Activated CD4-positive, alpha-beta memory T cell treated with anti-CD3 and anti-CD28 coated beads for 36 hours (primary cell): ENCODE results near the gene PKD2. TPM values are rescaled to one million over a fixed set of nuclear protein-coding genes. Genes with fewer than 3 reads are reported as not detected.

Source experiments
- CTCF ChIA-PET: fragments of 350-600 bp; sonication (Branson Sonifier 250); formaldehyde crosslinking; loops from one replicate; lab custom pipeline; 2021; ENCODE audit warnings: antibody characterized with exemption, inconsistent platforms; lab: Charles Lee
- POLR2A ChIA-PET: fragments of 350-600 bp; sonication (Branson Sonifier 250); formaldehyde crosslinking; loops from one replicate; lab custom pipeline; 2021; ENCODE audit warnings: antibody characterized with exemption; lab: Charles Lee
- DNase-seq: peaks from one replicate; pipeline ENCODE4 v3.0.0-alpha.2; 2020
- H3K27ac Mint-ChIP-seq: one replicate; pipeline ENCODE4 v1.8.0; 2021; ENCODE audit warnings: mixed read lengths
- H3K27me3 Mint-ChIP-seq: one replicate; pipeline ENCODE4 v1.8.0; 2021; ENCODE audit warnings: mixed read lengths
- H3K36me3 Mint-ChIP-seq: one replicate; pipeline ENCODE4 v1.8.0; 2021; ENCODE audit warnings: mixed read lengths
- H3K4me1 Mint-ChIP-seq: one replicate; pipeline ENCODE4 v1.8.0; 2021; ENCODE audit warnings: low read depth, mixed read lengths
- H3K4me3 Mint-ChIP-seq: one replicate; pipeline ENCODE4 v1.8.0; 2021; ENCODE audit warnings: mild to moderate bottlenecking, mixed read lengths
- H3K9me3 Mint-ChIP-seq: one replicate; pipeline ENCODE4 v1.8.0; 2021; ENCODE audit warnings: mixed read lengths
- intact Hi-C: fragments of 100-400 bp; cut with micrococcal nuclease; formaldehyde crosslinking; loops from one replicate; pipeline ENCODE4 v1.15.1; 2023
- total RNA-seq, 2 experiments: library from RNA; stranded (reverse); gene quantifications; one replicate each; pipeline ENCODE4 v1.2.3, GENCODE V29; 2021

The PKD2 gene
- total RNA-seq, 2 experiments from 2014 or later: 4.0 to 4.2 TPM

- Mint-ChIP-seq H3K9me3 (no peaks in the 10 kb centered on the region), H3K27ac (no peak overlapping the region), H3K36me3 (no peaks in the 10 kb centered on the region), H3K4me1 (no peaks in the 10 kb centered on the region), H3K27me3 (peaks cover 2% of the 10 kb centered on the region), H3K4me3 (no peak overlapping the region)
- intact Hi-C loops: no loop called here
- no peak for DNase-seq
- POLR2A ChIA-PET: no interaction called here
- CTCF ChIA-PET: no interaction called here
Observed at GRCh38 chr4:88087004-88087403, 79.6 kb downstream of the PKD2 start.

GRCh38 chr4:88090898-88091297, 83.5 kb downstream of the PKD2 start:
- H3K9me3 Mint-ChIP-seq: no peaks in the 10 kb centered on the region
- no peaks in the 10 kb centered on the region for H3K4me1 Mint-ChIP-seq
- no peak for DNase-seq
- H3K36me3 Mint-ChIP-seq: no peaks in the 10 kb centered on the region
- H3K4me3 Mint-ChIP-seq: no peak overlapping the region
- H3K27ac Mint-ChIP-seq: no peak overlapping the region
- POLR2A ChIA-PET: no interaction called here
- intact Hi-C loops: no loop called here
- CTCF ChIA-PET: no interaction called here
- H3K27me3 Mint-ChIP-seq: peaks cover 2% of the 10 kb centered on the region

- DNase-seq: no peak
- no peaks in the 10 kb centered on the region for H3K9me3 Mint-ChIP-seq
- H3K27ac Mint-ChIP-seq: no peak overlapping the region
- no peaks in the 10 kb centered on the region for H3K4me1 Mint-ChIP-seq
- H3K4me3 Mint-ChIP-seq: no peak overlapping the region
- POLR2A ChIA-PET: no interaction called here
- H3K36me3 Mint-ChIP-seq: no peaks in the 10 kb centered on the region
- H3K27me3 Mint-ChIP-seq: peaks cover 2% of the 10 kb centered on the region
- CTCF ChIA-PET: no interaction called here
- intact Hi-C loops: no loop called here
Observed at GRCh38 chr4:88091378-88091777, 83.9 kb downstream of the PKD2 start.

- ChIA-PET CTCF (no interaction called here), POLR2A (no interaction called here)
- no peak for DNase-seq
Observed at GRCh38 chr4:88093874-88094273, 86.4 kb downstream of the PKD2 start.

GRCh38 chr4:88097301-88097700, 89.9 kb downstream of the PKD2 start:
- CTCF ChIA-PET: no interaction called here
- intact Hi-C loops: no loop called here
- no peaks in the 10 kb centered on the region for H3K27me3 Mint-ChIP-seq
- no peaks in the 10 kb centered on the region for H3K9me3 Mint-ChIP-seq
- H3K4me1 Mint-ChIP-seq: no peaks in the 10 kb centered on the region
- POLR2A ChIA-PET: no interaction called here
- no peak overlapping the region for H3K27ac Mint-ChIP-seq
- H3K36me3 Mint-ChIP-seq: no peaks in the 10 kb centered on the region
- H3K4me3 Mint-ChIP-seq: no peak overlapping the region
- no peak for DNase-seq

More at GRCh38 chr4:88093874-88094273, 86.4 kb downstream of the PKD2 start:
- no peaks in the 10 kb centered on the region for H3K27me3 Mint-ChIP-seq
- H3K4me3 Mint-ChIP-seq: no peak overlapping the region
- intact Hi-C loops: no loop called here
- no peaks in the 10 kb centered on the region for H3K4me1 Mint-ChIP-seq
- no peak overlapping the region for H3K27ac Mint-ChIP-seq
- H3K36me3 Mint-ChIP-seq: no peaks in the 10 kb centered on the region
- no peaks in the 10 kb centered on the region for H3K9me3 Mint-ChIP-seq

- intact Hi-C loops: no loop called here
- POLR2A ChIA-PET: no interaction called here
Observed at GRCh38 chr4:88097781-88098180, 90.3 kb downstream of the PKD2 start.

GRCh38 chr4:88098993-88099752, 91.7 kb downstream of the PKD2 start:
- Mint-ChIP-seq H3K27me3 (peaks cover 3% of the 10 kb centered on the region), H3K4me1 (no peaks in the 10 kb centered on the region), H3K36me3 (no peaks in the 10 kb centered on the region), H3K9me3 (no peaks in the 10 kb centered on the region), H3K27ac (no peak overlapping the region), H3K4me3 (no peak overlapping the region)
- intact Hi-C loops: no loop called here
- ChIA-PET POLR2A (no interaction called here), CTCF (no interaction called here)
- no peak for DNase-seq

More at GRCh38 chr4:88097781-88098180, 90.3 kb downstream of the PKD2 start:
- no peaks in the 10 kb centered on the region for H3K4me1 Mint-ChIP-seq
- H3K9me3 Mint-ChIP-seq: no peaks in the 10 kb centered on the region
- no peaks in the 10 kb centered on the region for H3K36me3 Mint-ChIP-seq
- no peak overlapping the region for H3K27ac Mint-ChIP-seq
- H3K4me3 Mint-ChIP-seq: no peak overlapping the region
- CTCF ChIA-PET: no interaction called here
- H3K27me3 Mint-ChIP-seq: no peaks in the 10 kb centered on the region
- no peak for DNase-seq

- Mint-ChIP-seq H3K4me3 (no peak overlapping the region), H3K27ac (no peak overlapping the region), H3K27me3 (peaks cover 3% of the 10 kb centered on the region), H3K36me3 (no peaks in the 10 kb centered on the region), H3K9me3 (no peaks in the 10 kb centered on the region), H3K4me1 (no peaks in the 10 kb centered on the region)
- CTCF ChIA-PET: no interaction called here
- intact Hi-C loops: no loop called here
- no peak for DNase-seq
- POLR2A ChIA-PET: no interaction called here
Observed at GRCh38 chr4:88101165-88101564, 93.7 kb downstream of the PKD2 start.

- ChIA-PET POLR2A (no interaction called here), CTCF (no interaction called here)
- Mint-ChIP-seq H3K9me3 (no peaks in the 10 kb centered on the region), H3K36me3 (no peaks in the 10 kb centered on the region), H3K4me3 (no peak overlapping the region), H3K27me3 (peaks cover 3% of the 10 kb centered on the region), H3K4me1 (peaks cover 2% of the 10 kb centered on the region), H3K27ac (no peak overlapping the region)
- intact Hi-C loops: no loop called here
- DNase-seq: no peak
Observed at GRCh38 chr4:88102026-88102425, 94.6 kb downstream of the PKD2 start.

GRCh38 chr4:88104902-88105610, 97.6 kb downstream of the PKD2 start:
- Mint-ChIP-seq H3K27ac (no peak overlapping the region), H3K4me3 (no peak overlapping the region), H3K27me3 (peaks cover 3% of the 10 kb centered on the region), H3K36me3 (no peaks in the 10 kb centered on the region), H3K4me1 (peaks cover 2% of the 10 kb centered on the region), H3K9me3 (no peaks in the 10 kb centered on the region)
- POLR2A ChIA-PET: no interaction called here
- DNase-seq: no peak
- intact Hi-C loops: no loop called here
- CTCF ChIA-PET: no interaction called here

GRCh38 chr4:88106205-88106604, 98.8 kb downstream of the PKD2 start:
- peaks cover 2% of the 10 kb centered on the region for H3K4me1 Mint-ChIP-seq
- H3K27ac Mint-ChIP-seq: no peak overlapping the region
- DNase-seq: no peak
- no peak overlapping the region for H3K4me3 Mint-ChIP-seq
- H3K9me3 Mint-ChIP-seq: no peaks in the 10 kb centered on the region
- H3K36me3 Mint-ChIP-seq: no peaks in the 10 kb centered on the region
- POLR2A ChIA-PET: no interaction called here
- CTCF ChIA-PET: interaction anchor here (0.6 kb wide), 1 partner anchor 54 kb away, joined by 3 read pairs; no protein-coding TSS in a partner anchor
- intact Hi-C loops: no loop called here
- peaks cover 3% of the 10 kb centered on the region for H3K27me3 Mint-ChIP-seq

- H3K36me3 Mint-ChIP-seq: no peaks in the 10 kb centered on the region
- no peak for DNase-seq
- no peak overlapping the region for H3K4me3 Mint-ChIP-seq
- intact Hi-C loops: no loop called here
- ChIA-PET CTCF (interaction anchor here (1.1 kb wide), 1 partner anchor 103 kb away, joined by 3 read pairs; no protein-coding TSS in a partner anchor), POLR2A (no interaction called here)
- peaks cover 3% of the 10 kb centered on the region for H3K27me3 Mint-ChIP-seq
- no peaks in the 10 kb centered on the region for H3K9me3 Mint-ChIP-seq
- no peak overlapping the region for H3K27ac Mint-ChIP-seq
- peaks cover 2% of the 10 kb centered on the region for H3K4me1 Mint-ChIP-seq
Observed at GRCh38 chr4:88107406-88108107, 100.1 kb downstream of the PKD2 start.
